GM19452 (cell line): ENCODE data around the gene SPACA7.
"Not testable (repeated sequence)": the region's sequence is repeated elsewhere in the genome, so short reads cannot be mapped to it uniquely, and the experiment has no call there.

Experiments
- ATAC-seq: cut with Tn5 transposase; IDR thresholded peaks from one replicate; pipeline ENCODE4 v1.9.1; 2021; ENCODE audit not compliant: unreplicated experiment

The SPACA7 gene

GRCh38 chr13:112416647-112417046 is 40.5 kb downstream of the SPACA7 start:
- no peak for ATAC-seq

- ATAC-seq: no peak
These were observed 40.9 kb downstream of the SPACA7 start for GRCh38 chr13:112417079-112417478.

GRCh38 chr13:112424098-112424497 is 47.9 kb downstream of the SPACA7 start:
- ATAC-seq: no peak

- no peak for ATAC-seq
These were observed 52.5 kb downstream of the SPACA7 start for GRCh38 chr13:112428704-112429103.

GRCh38 chr13:112431734-112432133 is 55.6 kb downstream of the SPACA7 start:
- no peak for ATAC-seq

GRCh38 chr13:112432734-112433133 is 56.6 kb downstream of the SPACA7 start:
- not testable (repeated sequence) for ATAC-seq

- ATAC-seq: not testable (repeated sequence)
These were observed 57.4 kb downstream of the SPACA7 start for GRCh38 chr13:112433517-112433916.

GRCh38 chr13:112434032-112434431 is 57.9 kb downstream of the SPACA7 start:
- ATAC-seq: no peak

GRCh38 chr13:112434937-112435523 is 58.9 kb downstream of the SPACA7 start:
- ATAC-seq: no peak

- no peak for ATAC-seq
These were observed 59.8 kb downstream of the SPACA7 start for GRCh38 chr13:112435973-112436372.

GRCh38 chr13:112438094-112438493 is 61.9 kb downstream of the SPACA7 start:
- ATAC-seq: no peak

GRCh38 chr13:112438515-112438914 is 62.4 kb downstream of the SPACA7 start:
- no peak for ATAC-seq

GRCh38 chr13:112441226-112441625 is 65.1 kb downstream of the SPACA7 start:
- no peak for ATAC-seq

- ATAC-seq: no peak
These were observed 65.7 kb downstream of the SPACA7 start for GRCh38 chr13:112441779-112442310.

GRCh38 chr13:112442483-112443090 is 66.4 kb downstream of the SPACA7 start:
- no peak for ATAC-seq

GRCh38 chr13:112443191-112443994 is 67.2 kb downstream of the SPACA7 start:
- ATAC-seq: no peak

- ATAC-seq: peak; percentile 71
These were observed 67.8 kb downstream of the SPACA7 start for GRCh38 chr13:112443995-112444311.

GRCh38 chr13:112444416-112445399 is 68.6 kb downstream of the SPACA7 start:
- no peak for ATAC-seq

- ATAC-seq: no peak
These were observed 69.5 kb downstream of the SPACA7 start for GRCh38 chr13:112445411-112446271.

- no peak for ATAC-seq
These were observed 70.2 kb downstream of the SPACA7 start for GRCh38 chr13:112446347-112446861.
